ENCODE results near the gene ARHGAP33.

Gene ARHGAP33

GRCh38 chr19:35777961-35778360, 2.6 kb downstream of the ARHGAP33 start:
- DNase-seq (ENCODE audit: low read depth): no peak
- TF ChIP-seq, protein P1, sequence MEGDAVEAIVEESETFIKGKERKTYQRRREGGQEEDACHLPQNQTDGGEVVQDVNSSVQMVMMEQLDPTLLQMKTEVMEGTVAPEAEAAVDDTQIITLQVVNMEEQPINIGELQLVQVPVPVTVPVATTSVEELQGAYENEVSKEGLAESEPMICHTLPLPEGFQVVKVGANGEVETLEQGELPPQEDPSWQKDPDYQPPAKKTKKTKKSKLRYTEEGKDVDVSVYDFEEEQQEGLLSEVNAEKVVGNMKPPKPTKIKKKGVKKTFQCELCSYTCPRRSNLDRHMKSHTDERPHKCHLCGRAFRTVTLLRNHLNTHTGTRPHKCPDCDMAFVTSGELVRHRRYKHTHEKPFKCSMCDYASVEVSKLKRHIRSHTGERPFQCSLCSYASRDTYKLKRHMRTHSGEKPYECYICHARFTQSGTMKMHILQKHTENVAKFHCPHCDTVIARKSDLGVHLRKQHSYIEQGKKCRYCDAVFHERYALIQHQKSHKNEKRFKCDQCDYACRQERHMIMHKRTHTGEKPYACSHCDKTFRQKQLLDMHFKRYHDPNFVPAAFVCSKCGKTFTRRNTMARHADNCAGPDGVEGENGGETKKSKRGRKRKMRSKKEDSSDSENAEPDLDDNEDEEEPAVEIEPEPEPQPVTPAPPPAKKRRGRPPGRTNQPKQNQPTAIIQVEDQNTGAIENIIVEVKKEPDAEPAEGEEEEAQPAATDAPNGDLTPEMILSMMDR (IDR thresholded peaks at IDR 0.05; ENCODE audit: control insufficient read depth, extremely low read depth, insufficient read depth): no peak
- H3K4me3 ChIP-seq (ENCODE audit: low read depth, low read length): no peak overlapping the region

- TF ChIP-seq, protein P1 (IDR thresholded peaks at IDR 0.05; ENCODE audit: control insufficient read depth, extremely low read depth, insufficient read depth): no peak
- DNase-seq (ENCODE audit: low read depth): no peak
- H3K4me3 ChIP-seq (ENCODE audit: low read depth, low read length): no peak overlapping the region
Observed at GRCh38 chr19:35779033-35779432, 3.7 kb downstream of the ARHGAP33 start.

- TF ChIP-seq, protein P1 (IDR thresholded peaks at IDR 0.05; ENCODE audit: control insufficient read depth, extremely low read depth, insufficient read depth): no peak
- no peak overlapping the region for H3K4me3 ChIP-seq (ENCODE audit: low read depth, low read length)
- DNase-seq (ENCODE audit: low read depth): no peak
Observed at GRCh38 chr19:35780058-35780457, 4.7 kb downstream of the ARHGAP33 start.

- H3K4me3 ChIP-seq (ENCODE audit: low read depth, low read length): no peak overlapping the region
- TF ChIP-seq, protein P1 (IDR thresholded peaks at IDR 0.05; ENCODE audit: control insufficient read depth, extremely low read depth, insufficient read depth): no peak
- no peak for DNase-seq (ENCODE audit: low read depth)
Observed at GRCh38 chr19:35780717-35781116, 5.4 kb downstream of the ARHGAP33 start.

DNA sequence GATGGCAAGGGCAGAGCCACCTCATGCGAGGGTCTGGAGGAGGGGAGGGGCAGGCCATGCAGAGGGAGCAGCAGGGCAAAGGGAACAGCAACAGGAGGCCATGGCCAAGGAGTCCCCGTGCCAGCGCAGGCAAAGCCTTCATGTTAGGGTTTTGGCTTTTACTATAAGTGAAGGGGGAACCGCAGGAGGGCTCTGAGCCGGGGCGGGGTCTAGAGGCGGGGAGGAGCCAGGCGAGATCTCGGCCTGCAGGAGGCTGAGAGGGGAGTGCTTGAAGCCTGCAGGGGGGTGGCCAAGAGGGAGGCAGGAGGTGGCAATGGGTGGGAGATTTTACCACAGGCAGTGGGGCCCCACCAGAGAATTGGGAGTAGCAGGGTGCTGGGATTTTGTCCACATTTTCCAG, 6.3 kb downstream of the ARHGAP33 start:
- DNase-seq (ENCODE audit: low read depth): no peak
- no peak overlapping the region for H3K4me3 ChIP-seq (ENCODE audit: low read depth, low read length)
- TF ChIP-seq, protein P1 (IDR thresholded peaks at IDR 0.05; ENCODE audit: control insufficient read depth, extremely low read depth, insufficient read depth): no peak

- DNase-seq (ENCODE audit: low read depth): no peak
- TF ChIP-seq, protein P1 (IDR thresholded peaks at IDR 0.05; ENCODE audit: control insufficient read depth, extremely low read depth, insufficient read depth): no peak
- no peak overlapping the region for H3K4me3 ChIP-seq (ENCODE audit: low read depth, low read length)
Observed at GRCh38 chr19:35782589-35782988, 7.2 kb downstream of the ARHGAP33 start.

Data from LNCaP clone FGC (cell line).